HG03095 (cell line): ENCODE measurements around the gene MPZL3.

Source experiments
- ATAC-seq: cut with Tn5 transposase; IDR thresholded peaks from one replicate; pipeline ENCODE4 v1.9.1; 2021; ENCODE audit warnings: moderate library complexity; ENCODE audit not compliant: unreplicated experiment

The MPZL3 gene

GRCh38 chr11:118264569-118265465 lies 12.7 kb upstream of the MPZL3 start:
- ATAC-seq = no peak

- ATAC-seq = no peak
Measured at GRCh38 chr11:118263695-118264568, 11.8 kb upstream of the MPZL3 start, which contains the start of gene MPZL2. Gene MPZL2 (minus strand): TSS chr11:118264297. CDS start chr11:118264153, 144 bp downstream.

GRCh38 chr11:118263112-118263511 lies 10.9 kb upstream of the MPZL3 start:
- no peak for ATAC-seq

- no peak for ATAC-seq
Measured at GRCh38 chr11:118260353-118260752, 8.2 kb upstream of the MPZL3 start.

GRCh38 chr11:118259138-118259537 lies 7.0 kb upstream of the MPZL3 start:
- ATAC-seq = no peak

GRCh38 chr11:118258410-118258809 lies 6.2 kb upstream of the MPZL3 start:
- ATAC-seq = no peak

GRCh38 chr11:118252688-118253087 lies 523 bp upstream of the MPZL3 start:
- no peak for ATAC-seq

- ATAC-seq = no peak
Measured at GRCh38 chr11:118247041-118247440, 5.1 kb downstream of the MPZL3 start.

- ATAC-seq = no peak
Measured at GRCh38 chr11:118245936-118246562, 6.1 kb downstream of the MPZL3 start.

GRCh38 chr11:118243993-118244762 lies 8.0 kb downstream of the MPZL3 start:
- ATAC-seq = no peak

- ATAC-seq = no peak
Measured at GRCh38 chr11:118243161-118243560, 9.0 kb downstream of the MPZL3 start.

GRCh38 chr11:118241764-118242098 lies 10.4 kb downstream of the MPZL3 start:
- no peak for ATAC-seq

GRCh38 chr11:118240999-118241763 lies 11.0 kb downstream of the MPZL3 start:
- no peak for ATAC-seq

- no peak for ATAC-seq
Measured at GRCh38 chr11:118239509-118240205, 12.5 kb downstream of the MPZL3 start.

- ATAC-seq = no peak
Measured at GRCh38 chr11:118238929-118239328, 13.2 kb downstream of the MPZL3 start.

GRCh38 chr11:118238421-118238820 lies 13.7 kb downstream of the MPZL3 start:
- ATAC-seq = no peak

- no peak for ATAC-seq
Measured at GRCh38 chr11:118236170-118236569, 16.0 kb downstream of the MPZL3 start.

- ATAC-seq = no peak
Measured at GRCh38 chr11:118234833-118235232, 17.3 kb downstream of the MPZL3 start.

- no peak for ATAC-seq
Measured at GRCh38 chr11:118233850-118234249, 18.3 kb downstream of the MPZL3 start.
